HepG2 (cell line): ENCODE measurements around the gene ZNF326. TPM values are rescaled to one million over a fixed set of nuclear protein-coding genes. Genes with fewer than 3 reads are reported as not detected.

Experiments
- BCLAF1 ChIP-seq: fragments of 450-650 bp; IDR thresholded peaks from 2 replicates; pipeline ENCODE4 v1.6.1; 2017; ENCODE audit warnings: mild to moderate bottlenecking
- EEA1 ChIP-seq: sonication (generic); formaldehyde crosslinking; IDR thresholded peaks from 2 replicates; pipeline ENCODE4 v1.5.1; 2020; ENCODE audit warnings: mild to moderate bottlenecking, missing genetic modification reagents, borderline replicate concordance
- FOXA1 ChIP-seq, 2 experiments: fragments of 450-650 bp in 1 of 2; sonication (generic) in 1 of 2; formaldehyde crosslinking in 1 of 2; IDR thresholded peaks; 2 replicates each; pipeline versions ENCODE4 v1.4.0 to v1.6.1; 2016 to 2020; ENCODE audit warnings: missing genetic modification reagents in 1 of 2
- HCFC1 ChIP-seq: fragments of 150-350 bp; IDR thresholded peaks from 2 replicates; pipeline ENCODE4 v1.6.1; 2014; ENCODE audit warnings: low read depth, low read length
- HNF4A ChIP-seq: sonication (generic); formaldehyde crosslinking; IDR thresholded peaks from 2 replicates; pipeline ENCODE4 v1.4.0; 2020; ENCODE audit warnings: missing genetic modification reagents
- IRF9 ChIP-seq: sonication (generic); formaldehyde crosslinking; IDR thresholded peaks from 2 replicates; pipeline ENCODE4 v1.8.0; 2022; ENCODE audit warnings: missing genetic modification reagents, mild to moderate bottlenecking, borderline replicate concordance
- JUNB ChIP-seq: sonication (generic); formaldehyde crosslinking; IDR thresholded peaks from 2 replicates; pipeline ENCODE4 v1.8.0; 2022; ENCODE audit warnings: missing genetic modification reagents, mild to moderate bottlenecking, borderline replicate concordance
- MIER3 ChIP-seq: IDR thresholded peaks from 2 replicates; pipeline ENCODE4 v1.6.1; 2016; ENCODE audit warnings: missing compliant biosample characterization, borderline replicate concordance
- MXI1 ChIP-seq: IDR thresholded peaks from 3 replicates; pipeline ENCODE4 v1.6.1; 2012; ENCODE audit warnings: low read depth, low read length, inconsistent platforms, borderline replicate concordance
- NBN ChIP-seq: fragments of 450-650 bp; conservative IDR thresholded peaks from 2 replicates; pipeline ENCODE4 v1.6.1; 2017
- PHB2 ChIP-seq: fragments of 450-650 bp; IDR thresholded peaks from 2 replicates; pipeline ENCODE4 v1.6.1; 2018; ENCODE audit not compliant: partially characterized antibody
- SALL2 ChIP-seq: sonication (generic); formaldehyde crosslinking; IDR thresholded peaks from 2 replicates; pipeline ENCODE4 v1.8.1; 2023; ENCODE audit warnings: mild to moderate bottlenecking, missing genetic modification reagents, inconsistent platforms
- TOE1 ChIP-seq: sonication (generic); formaldehyde crosslinking; IDR thresholded peaks from 2 replicates; pipeline ENCODE4 v1.4.0; 2020; ENCODE audit warnings: mild to moderate bottlenecking, missing genetic modification reagents
- XRCC5 ChIP-seq: fragments of 200-400 bp; formaldehyde crosslinking; optimal IDR thresholded peaks from 2 replicates; pipeline ENCODE3; 2017; ENCODE audit warnings: mild to moderate bottlenecking, low read length
- ZBTB39 ChIP-seq: sonication (generic); formaldehyde crosslinking; IDR thresholded peaks from 2 replicates; pipeline ENCODE4 v1.5.0; 2020; ENCODE audit warnings: missing genetic modification reagents
- ZC3H13 ChIP-seq: sonication (generic); formaldehyde crosslinking; IDR thresholded peaks from 2 replicates; pipeline ENCODE4 v1.8.1; 2023; ENCODE audit warnings: mild to moderate bottlenecking, missing genetic modification reagents, moderate library complexity
- ZNF577 ChIP-seq: sonication (generic); formaldehyde crosslinking; IDR thresholded peaks from 2 replicates; pipeline ENCODE4 v1.4.0; 2020; ENCODE audit warnings: mild to moderate bottlenecking, low read depth, missing genetic modification reagents, borderline replicate concordance
- ZNF878 ChIP-seq: sonication (generic); formaldehyde crosslinking; IDR thresholded peaks from 2 replicates; pipeline ENCODE4 v1.8.1; 2023; ENCODE audit warnings: mild to moderate bottlenecking, missing genetic modification reagents, moderate library complexity
- polyA plus RNA-seq, 8 experiments: library from polyadenylated mRNA; depleted of rRNA in 3 of 8; stranded (reverse) in 7 of 8; unstranded in 1 of 8; fragments of >200 nt; fragmentation: Illumina TruSeq in 4 of 8; extraction: Trizol in 4 of 8; gene quantifications; 2 replicates each; pipeline versions ENCODE4 v1.2.1 to v1.2.3, GENCODE V29; 2011 to 2016; ENCODE audit warnings: low read depth in 4 of 8, missing spikeins in 1 of 8, mixed read lengths in 1 of 8; ENCODE audit not compliant: insufficient read depth in 1 of 8
- total RNA-seq, 5 experiments: library from RNA; depleted of rRNA; stranded (reverse); fragments of >200 nt; fragmentation: Illumina TruSeq; extraction: Trizol; gene quantifications; 2 replicates each; pipeline ENCODE4 v1.2.3, GENCODE V29; 2016; ENCODE audit warnings: low read depth in 1 of 5
- TF ChIP-seq, protein P1 (sequence below): sonication (generic); formaldehyde crosslinking; IDR thresholded peaks from 2 replicates; pipeline ENCODE4 v1.8.0; 2022; ENCODE audit warnings: missing genetic modification reagents, mild to moderate bottlenecking, inconsistent platforms, borderline replicate concordance
- TF ChIP-seq, protein P2 (sequence below): sonication (generic); formaldehyde crosslinking; IDR thresholded peaks from 2 replicates; pipeline ENCODE4 v1.8.0; 2022; ENCODE audit warnings: mild to moderate bottlenecking, missing genetic modification reagents, moderate library complexity

ZNF326 gene
- total and polyA plus RNA-seq, 2 of the 13 experiments (the other 11 are each of a cell fraction or from before 2014, with no cell fraction given), result 6.3 to 16.4 TPM

- TF ChIP-seq ZBTB39 (peak; percentile 40; the same call in 1 of the 2 replicates), NBN (no peak), BCLAF1 (no peak), MIER3 (CRISPR knock-in tag) (0 out of 2 replicates have a peak, but pooled peaks have one; percentile 35), EEA1 (CRISPR knock-in tag) (peak; percentile 71; the same call in 1 of the 2 replicates), HCFC1 (peak; percentile 31; the same call in 1 of the 2 replicates), TOE1 (CRISPR knock-in tag) (peak; percentile 35; the same call in 1 of the 2 replicates), XRCC5 (peak; percentile 35), JUNB (0 out of 2 replicates have a peak, but pooled peaks have one; percentile 55), HNF4A (CRISPR knock-in tag) (0 out of 2 replicates have a peak, but pooled peaks have one; percentile 13), ZNF577 (0 out of 2 replicates have a peak, but pooled peaks have one; percentile 68), SALL2 (CRISPR knock-in tag) (peak; percentile 93), ZC3H13 (CRISPR knock-in tag) (peak; percentile 94), PHB2 (no peak), MXI1 (peak; percentile 84; the same call in 1 of the 3 replicates), IRF9 (CRISPR knock-in tag) (peak; percentile 90; the same call in 1 of the 2 replicates), ZNF878 (CRISPR knock-in tag) (no peak), FOXA1 (IDR thresholded peaks at IDR 0.05) (no peak), FOXA1 (CRISPR knock-in tag; IDR thresholded peaks at IDR 0.05) (peak; percentile 84)
- TF ChIP-seq, protein P1, sequence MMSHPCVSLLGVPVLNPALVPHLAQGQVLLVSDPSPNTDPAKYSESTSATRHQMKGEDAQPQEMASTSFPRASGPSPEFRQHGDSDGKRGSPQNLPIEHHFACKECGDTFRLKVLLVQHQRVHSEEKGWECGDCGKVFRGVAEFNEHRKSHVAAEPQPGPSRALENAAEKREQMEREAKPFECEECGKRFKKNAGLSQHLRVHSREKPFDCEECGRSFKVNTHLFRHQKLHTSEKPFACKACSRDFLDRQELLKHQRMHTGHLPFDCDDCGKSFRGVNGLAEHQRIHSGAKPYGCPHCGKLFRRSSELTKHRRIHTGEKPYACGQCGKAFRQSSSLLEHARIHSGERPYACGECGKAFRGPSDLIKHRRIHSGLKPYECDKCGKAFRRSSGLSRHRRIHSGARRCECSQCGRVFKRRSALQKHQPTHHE (CRISPR knock-in tag), result no peak; the same call in 1 of the 2 replicates
- TF ChIP-seq, protein P2, sequence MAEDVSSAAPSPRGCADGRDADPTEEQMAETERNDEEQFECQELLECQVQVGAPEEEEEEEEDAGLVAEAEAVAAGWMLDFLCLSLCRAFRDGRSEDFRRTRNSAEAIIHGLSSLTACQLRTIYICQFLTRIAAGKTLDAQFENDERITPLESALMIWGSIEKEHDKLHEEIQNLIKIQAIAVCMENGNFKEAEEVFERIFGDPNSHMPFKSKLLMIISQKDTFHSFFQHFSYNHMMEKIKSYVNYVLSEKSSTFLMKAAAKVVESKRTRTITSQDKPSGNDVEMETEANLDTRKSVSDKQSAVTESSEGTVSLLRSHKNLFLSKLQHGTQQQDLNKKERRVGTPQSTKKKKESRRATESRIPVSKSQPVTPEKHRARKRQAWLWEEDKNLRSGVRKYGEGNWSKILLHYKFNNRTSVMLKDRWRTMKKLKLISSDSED (CRISPR knock-in tag), result 0 out of 2 replicates have a peak, but pooled peaks have one; percentile 19
Observed at GRCh38 chr1:89994805-89995597, at the start of gene ZNF326 (continued).
